HG03575 (cell line): ENCODE data around the gene CHN1.
A peak's percentile ranks its signal among the peaks of the same experiment; 100 is the strongest.

Source experiments
- ATAC-seq: cut with Tn5 transposase; IDR thresholded peaks from one replicate; pipeline ENCODE4 v1.9.1; 2021; ENCODE audit not compliant: unreplicated experiment, insufficient number of reproducible peaks, low FRiP score; ENCODE audit errors: extremely low read depth

CHN1 gene

DNA sequence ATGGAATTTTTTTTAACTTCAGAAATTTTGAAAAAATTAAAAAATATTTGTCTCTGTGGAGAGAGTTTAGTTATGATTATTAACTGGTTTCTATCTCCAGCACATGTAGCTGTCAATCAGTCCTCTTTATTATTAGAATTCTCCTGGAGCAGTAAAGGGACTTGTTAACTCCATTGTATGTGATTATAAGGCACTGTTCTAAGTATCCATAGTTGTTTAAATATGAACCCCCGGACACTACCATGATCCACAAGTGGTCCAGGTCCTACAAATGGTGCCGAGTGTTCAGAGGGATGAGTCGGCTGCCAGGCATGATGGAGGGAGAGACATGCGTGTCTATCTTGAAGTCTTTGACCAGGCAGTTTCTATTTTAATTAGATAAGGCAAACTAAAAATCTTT, 241.4 kb downstream of the CHN1 start:
- ATAC-seq = no peak

DNA sequence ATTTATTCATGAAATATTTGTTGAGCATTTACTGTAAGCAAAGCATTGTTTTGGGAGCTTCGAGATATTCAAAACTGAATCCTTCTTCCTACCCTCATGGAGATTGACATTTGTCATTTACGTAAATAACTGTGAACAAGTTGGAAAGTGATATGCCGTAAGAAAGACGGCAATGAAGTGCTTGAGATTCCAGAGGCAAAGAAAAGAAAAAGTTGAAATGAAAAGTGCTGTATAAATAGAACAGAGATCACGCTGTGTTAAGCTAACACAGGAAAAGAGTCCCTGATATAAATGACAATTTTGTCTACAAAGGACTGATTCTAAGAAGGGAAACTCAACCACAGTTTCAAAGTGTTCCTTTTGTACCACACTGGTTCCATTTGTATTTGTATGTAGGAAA, 242.7 kb downstream of the CHN1 start:
- no peak for ATAC-seq

DNA sequence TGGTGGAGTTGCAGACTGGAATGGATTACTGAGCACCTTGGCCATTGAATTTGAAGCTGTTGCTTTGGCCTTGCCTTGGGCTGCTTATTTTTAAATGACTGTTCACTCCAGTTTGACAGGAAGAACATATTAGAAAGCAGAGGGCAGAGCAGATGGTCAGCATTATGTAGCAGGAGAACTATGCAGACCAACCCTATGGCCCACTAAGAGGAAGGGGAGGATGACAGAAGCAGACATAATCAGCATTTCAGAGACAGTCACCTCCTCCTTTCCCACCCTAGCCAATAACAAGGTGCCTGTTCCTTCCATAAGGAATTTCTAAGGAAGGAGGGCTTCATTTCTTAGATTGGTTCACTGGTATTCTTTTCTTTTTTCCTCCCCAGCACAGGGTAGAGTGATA, 243.3 kb downstream of the CHN1 start:
- no peak for ATAC-seq

DNA sequence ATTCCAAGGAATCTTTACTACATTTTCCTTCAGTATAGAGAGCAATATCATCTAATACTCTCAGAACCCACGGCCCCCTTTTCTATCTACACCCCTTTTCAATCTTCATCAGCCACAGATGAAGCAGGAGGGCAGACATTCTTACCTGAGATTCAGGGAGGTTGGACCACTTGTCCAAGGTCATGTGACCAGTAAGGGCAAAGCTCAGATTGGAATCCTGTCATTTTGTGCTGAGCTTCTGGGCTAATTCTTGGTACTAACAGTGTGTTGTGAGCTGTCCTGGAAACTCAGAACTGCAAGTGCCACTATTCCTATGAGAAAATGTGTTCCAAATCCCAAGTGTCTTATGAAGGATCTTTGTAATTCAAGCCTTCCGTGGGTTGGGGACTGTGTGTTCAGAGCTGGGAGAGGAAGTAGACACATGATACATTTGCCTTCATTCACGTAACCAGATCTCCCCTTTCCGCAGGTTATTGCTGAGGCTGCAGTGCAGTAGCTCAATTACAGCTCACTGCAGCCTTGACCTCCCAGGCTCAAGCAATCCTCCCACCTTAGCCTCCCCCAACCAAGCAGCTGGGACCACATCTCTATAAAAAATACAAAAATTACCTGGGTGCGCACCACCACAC, 244.2 kb downstream of the CHN1 start:
- ATAC-seq = no peak

DNA sequence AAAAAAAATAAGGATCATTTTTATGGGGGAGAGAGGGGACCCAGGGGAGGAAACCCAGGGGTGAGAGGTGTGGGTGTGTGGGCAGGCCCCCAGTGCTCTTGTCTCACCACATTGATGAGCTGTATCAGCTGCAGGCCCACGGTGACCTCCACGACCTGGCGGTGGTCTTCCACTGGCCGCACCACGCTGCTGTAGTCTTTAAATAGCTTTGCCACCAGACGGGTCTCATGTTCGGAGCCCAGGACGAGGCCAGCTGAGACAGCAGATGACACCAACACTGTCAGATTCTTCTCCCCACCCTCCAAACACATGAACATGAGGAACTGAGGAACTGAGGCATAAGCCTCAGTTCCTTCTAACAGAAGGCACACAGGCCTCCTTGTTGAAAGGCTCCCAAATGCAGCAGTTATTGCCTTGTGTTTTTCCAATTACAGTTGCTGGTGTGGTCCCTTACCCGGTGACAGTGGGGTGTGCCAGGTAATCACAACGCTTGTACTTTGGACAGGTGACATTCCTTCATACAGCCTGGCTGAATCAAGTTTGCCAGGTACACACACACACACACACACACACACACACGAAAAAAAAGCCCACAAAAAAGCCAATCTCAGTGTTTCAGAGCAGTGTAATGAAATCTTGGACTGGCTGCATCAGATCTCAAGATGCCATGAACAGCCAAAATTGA, 245.7 kb downstream of the CHN1 start:
- ATAC-seq = no peak

DNA sequence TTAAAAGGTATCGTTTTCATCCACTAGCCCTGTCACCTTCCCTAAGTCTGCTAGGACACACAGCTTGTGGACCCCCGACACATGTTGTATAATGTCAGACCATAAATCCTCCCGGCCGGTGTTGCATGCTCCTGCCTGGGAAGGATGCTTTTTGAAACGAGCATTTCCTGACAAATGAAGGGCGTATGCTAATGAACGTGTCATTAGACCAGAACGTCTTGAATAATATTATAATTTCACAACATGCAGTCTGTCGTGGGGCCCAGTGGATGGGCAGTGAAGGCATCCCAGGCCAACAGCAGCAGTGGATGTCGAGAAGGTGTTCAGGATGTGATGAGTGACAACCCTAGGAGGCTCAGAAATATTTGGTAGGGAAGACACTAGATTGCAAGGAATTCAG, 248.4 kb downstream of the CHN1 start:
- no peak for ATAC-seq

DNA sequence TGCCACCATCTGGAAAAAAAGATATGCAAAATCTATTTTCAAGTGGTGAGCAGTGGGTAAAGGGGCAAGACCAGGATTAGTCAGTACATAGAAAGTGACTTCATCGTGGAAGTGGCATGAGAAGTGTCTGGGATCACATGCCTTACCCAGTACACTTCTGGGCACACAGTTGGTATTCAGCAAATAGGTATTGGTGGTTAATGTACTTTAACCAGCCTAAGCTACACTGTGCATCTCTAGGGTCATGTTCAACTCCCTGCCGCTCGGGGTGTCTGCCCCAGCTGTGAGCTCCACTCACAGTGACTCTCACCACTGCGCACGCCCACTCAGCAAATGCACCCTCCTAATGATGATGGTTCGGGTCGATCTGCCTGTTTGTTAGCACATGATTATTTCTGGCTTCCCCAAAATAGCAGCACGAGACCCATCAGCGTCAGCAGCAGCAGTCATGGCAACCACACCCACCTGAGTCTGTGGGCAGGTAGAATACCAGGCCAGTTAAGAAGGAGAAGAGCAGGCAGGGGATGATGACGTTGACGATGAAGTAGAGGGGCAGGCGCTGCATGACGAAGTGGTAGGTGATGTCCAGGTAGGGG, 252.0 kb downstream of the CHN1 start:
- no peak for ATAC-seq

DNA sequence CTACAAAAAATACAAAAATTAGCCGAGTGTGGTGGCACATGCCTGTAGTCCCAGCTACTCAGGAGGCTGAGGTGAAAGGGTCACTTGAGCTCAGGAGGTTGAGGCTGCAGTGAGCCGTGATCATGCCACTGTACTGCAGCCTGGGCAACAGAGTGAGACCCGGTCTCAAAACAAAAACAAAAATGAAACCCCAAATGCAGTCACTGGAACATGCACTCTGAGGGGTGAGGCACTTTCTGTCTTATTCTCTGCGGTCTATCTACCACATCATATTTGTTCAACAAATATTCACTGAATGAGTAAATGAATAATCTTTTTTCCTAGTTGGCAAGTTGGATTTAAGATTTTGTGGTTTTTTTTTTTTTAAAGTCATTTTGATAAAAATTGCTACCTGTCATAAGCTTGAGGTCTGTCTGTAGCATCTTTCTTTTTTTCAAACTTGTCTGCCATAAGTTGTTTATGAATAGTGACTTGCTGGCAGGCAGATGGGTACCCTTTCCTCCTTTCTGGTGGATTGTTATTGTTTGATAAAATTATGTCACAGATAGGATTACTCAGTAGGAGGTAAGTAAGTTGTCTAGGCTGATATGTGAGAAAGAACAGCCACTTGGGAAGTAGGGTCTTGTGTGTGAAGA, 252.7 kb downstream of the CHN1 start:
- ATAC-seq = peak; percentile 85

DNA sequence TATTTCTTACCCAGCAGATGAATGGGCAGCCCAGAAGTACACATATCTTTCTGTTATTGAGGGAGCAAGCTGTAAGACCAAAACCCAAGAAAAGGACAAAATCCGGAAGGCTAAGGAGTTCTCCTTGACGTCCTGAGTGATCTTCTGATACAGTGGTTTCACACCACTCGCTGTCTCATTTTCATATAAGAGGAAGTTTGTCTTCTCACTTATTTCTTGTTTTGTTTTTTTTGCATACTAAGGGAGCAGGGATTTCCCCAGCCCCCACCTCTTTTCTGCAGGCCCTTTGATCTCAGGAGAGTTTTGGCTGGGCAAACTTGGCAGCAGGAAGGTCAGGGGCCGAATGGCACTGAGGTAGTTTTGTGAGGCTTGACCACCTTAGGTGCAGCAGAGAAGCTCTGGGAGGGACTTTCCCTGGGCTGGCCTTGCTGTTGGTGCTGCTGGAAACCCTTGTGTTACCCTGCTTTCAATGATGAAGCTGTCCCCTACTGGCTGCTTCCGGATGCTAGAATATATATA, 254.2 kb downstream of the CHN1 start:
- ATAC-seq = no peak

DNA sequence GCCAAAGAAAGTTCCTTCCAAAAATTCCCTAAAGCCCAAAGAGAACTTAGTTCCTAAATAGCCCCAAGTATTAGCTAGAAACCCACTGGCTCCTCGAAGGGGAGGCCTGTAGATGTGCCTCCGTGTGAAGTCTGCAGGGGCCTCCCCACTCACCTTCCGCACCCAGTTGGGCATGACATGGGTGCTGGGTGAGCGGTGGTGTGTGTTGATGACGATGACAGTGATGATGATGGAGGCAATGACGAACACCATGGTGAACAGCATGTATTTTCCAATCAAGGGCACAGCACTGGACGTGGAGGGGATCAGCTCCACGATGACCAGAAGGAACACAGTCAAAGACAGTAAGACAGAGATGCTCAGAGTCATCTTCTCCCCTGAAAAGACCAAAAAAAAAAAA, 255.4 kb downstream of the CHN1 start:
- no peak for ATAC-seq

DNA sequence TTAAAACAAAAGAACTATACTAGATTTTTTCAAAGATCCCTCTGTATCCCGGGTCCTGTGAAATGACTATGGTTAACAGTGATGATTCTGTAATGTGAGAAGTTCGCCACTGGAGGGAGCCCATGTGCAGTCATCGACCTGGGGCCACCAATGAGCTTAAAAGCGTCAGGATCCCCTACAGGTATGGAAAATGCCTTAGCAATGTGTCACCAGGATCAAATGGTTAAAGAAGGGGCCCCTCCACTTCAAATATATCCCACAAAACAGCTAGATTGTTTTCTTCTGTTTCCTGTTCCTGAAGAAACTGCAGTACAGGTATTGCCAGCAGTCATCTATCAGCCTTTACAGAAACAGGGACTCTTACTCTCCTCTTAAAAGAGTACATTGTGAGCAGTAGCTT, 256.2 kb downstream of the CHN1 start:
- no peak for ATAC-seq
